ENCODE results near the gene CHMP2A. TPM values are rescaled to one million over a fixed set of nuclear protein-coding genes. Genes with fewer than 3 reads are reported as not detected.

Gene CHMP2A
- total and polyA plus RNA-seq, 2 donors (not counting 1 experiment from before 2014, with no cell fraction given), result 62.5 to 97.5 TPM

DNA sequence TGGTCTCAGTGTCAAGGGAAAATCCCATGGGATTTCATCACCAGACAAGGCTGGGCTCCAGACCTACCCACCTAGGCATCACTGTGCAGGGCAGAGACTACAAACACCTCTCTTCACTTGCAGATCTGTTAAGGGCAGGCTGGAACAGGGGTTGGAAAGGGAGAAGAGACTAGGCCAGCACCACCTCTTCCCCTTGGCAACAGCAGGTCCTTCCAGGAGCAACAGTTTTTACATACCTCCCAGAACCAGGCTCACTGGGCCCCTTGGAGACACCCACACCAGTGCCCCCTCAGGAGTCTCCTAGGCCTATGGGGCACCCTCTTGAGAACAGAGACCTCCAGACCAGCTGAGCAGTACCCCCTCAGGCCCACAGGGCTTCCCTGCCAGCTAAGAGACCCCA lies 6.0 kb upstream of the CHMP2A start:
- Histone ChIP-seq H4K20me1 (ENCODE audit: control insufficient read depth, insufficient read depth, low read length, poor library complexity, severe bottlenecking) (peaks cover 16% of the 10 kb centered on the region), H3K79me2 (ENCODE audit: control insufficient read depth, insufficient read depth, low read length) (peaks cover 21% of the 10 kb centered on the region), H3K27me3 (replicated peaks in 1 of 4; ENCODE audit: control extremely low read depth in 1 of 4, control insufficient read depth in 3 of 4, insufficient read depth in 4 of 4, low read length in 3 of 4) (no peaks in the 10 kb centered on the region), H3K4me2 (replicated peaks; ENCODE audit: low read depth, low read length, poor library complexity, severe bottlenecking) (no peak overlapping the region), H3K36me3 (replicated peaks in 1 of 2; ENCODE audit: control extremely low read depth in 1 of 2, control insufficient read depth in 1 of 2, extremely low read depth in 1 of 2, insufficient read depth in 2 of 2, low read length in 1 of 2) (peaks cover 4 to 11% of the 10 kb centered on the region in 2 experiments), H3K4me1 (ENCODE audit: control insufficient read depth in 2 of 2, insufficient read depth in 2 of 2, low read length in 2 of 2) (peaks cover 35 to 54% of the 10 kb centered on the region in 2 donors), H3K9me3 (ENCODE audit: control extremely low read depth in 1 of 3, control insufficient read depth in 2 of 3, insufficient read depth in 1 of 3, low read length in 2 of 3) (peaks cover 0 to 9% (median 0%) of the 10 kb centered on the region in 3 donors), H3K9ac (ENCODE audit: low read length) (no peak overlapping the region), H3K4me3 (ENCODE audit: control extremely low read depth in 1 of 5, extremely low read depth in 1 of 5, insufficient read depth in 1 of 5, low read depth in 2 of 5, low read length in 4 of 5) (no peak overlapping the region), H3K27ac (ENCODE audit: low read length in 2 of 2) (no peak overlapping the region), H2AFZ (ENCODE audit: insufficient read depth, low read depth, low read length, poor library complexity, severe bottlenecking) (no peak overlapping the region)
- no peak for DNase-seq
- Mint-ChIP-seq H3K27me3 (no peaks in the 10 kb centered on the region), H3K4me3 (peak overlapping the region; percentile 96), H3K4me1 (peaks cover 70% of the 10 kb centered on the region), H3K27ac (peak overlapping the region; percentile 56), H3K9me3 (ENCODE audit: insufficient read depth) (no peaks in the 10 kb centered on the region)
- no peak for ATAC-seq (ENCODE audit: low read depth)
- no peak for TF ChIP-seq EZH2 (IDR thresholded peaks at IDR 0.05; ENCODE audit: borderline replicate concordance, insufficient read depth, low read depth, low read length, poor library complexity, severe bottlenecking)
- TF ChIP-seq, protein P1, sequence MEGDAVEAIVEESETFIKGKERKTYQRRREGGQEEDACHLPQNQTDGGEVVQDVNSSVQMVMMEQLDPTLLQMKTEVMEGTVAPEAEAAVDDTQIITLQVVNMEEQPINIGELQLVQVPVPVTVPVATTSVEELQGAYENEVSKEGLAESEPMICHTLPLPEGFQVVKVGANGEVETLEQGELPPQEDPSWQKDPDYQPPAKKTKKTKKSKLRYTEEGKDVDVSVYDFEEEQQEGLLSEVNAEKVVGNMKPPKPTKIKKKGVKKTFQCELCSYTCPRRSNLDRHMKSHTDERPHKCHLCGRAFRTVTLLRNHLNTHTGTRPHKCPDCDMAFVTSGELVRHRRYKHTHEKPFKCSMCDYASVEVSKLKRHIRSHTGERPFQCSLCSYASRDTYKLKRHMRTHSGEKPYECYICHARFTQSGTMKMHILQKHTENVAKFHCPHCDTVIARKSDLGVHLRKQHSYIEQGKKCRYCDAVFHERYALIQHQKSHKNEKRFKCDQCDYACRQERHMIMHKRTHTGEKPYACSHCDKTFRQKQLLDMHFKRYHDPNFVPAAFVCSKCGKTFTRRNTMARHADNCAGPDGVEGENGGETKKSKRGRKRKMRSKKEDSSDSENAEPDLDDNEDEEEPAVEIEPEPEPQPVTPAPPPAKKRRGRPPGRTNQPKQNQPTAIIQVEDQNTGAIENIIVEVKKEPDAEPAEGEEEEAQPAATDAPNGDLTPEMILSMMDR (IDR thresholded peaks at IDR 0.05), result no peak
- intact Hi-C loops (cut with micrococcal nuclease), result no loop called here
- CTCF ChIA-PET, result interaction anchor here (0.5 to 3.3 kb wide), 4 partner anchors 11 to 644 kb away, joined by 3 to 10 read pairs (median 4); partner anchors contain the start of genes MZF1, ZBTB45 and ZNF417
- POLR2A ChIA-PET, result interaction anchor here (0.9 to 3.5 kb wide), 3 partner anchors 12 to 41 kb away, joined by 3 to 23 read pairs (median 5); partner anchors contain the start of genes MZF1, TRIM28 and ZBTB45

Data from B cell (primary cell).